NCI-H1694 treated with DMSO at 0.1 percent for 48 hours (cell line): ENCODE results near the gene CREBBP.

Experiments used
- DNase-seq: peaks from one replicate; lab custom pipeline; 2025; lab: John Stamatoyannopoulos, UW

Gene CREBBP

GRCh38 chr16:3879887-3880564 is 487 bp downstream of the CREBBP start:
- DNase-seq: no peak

DNA sequence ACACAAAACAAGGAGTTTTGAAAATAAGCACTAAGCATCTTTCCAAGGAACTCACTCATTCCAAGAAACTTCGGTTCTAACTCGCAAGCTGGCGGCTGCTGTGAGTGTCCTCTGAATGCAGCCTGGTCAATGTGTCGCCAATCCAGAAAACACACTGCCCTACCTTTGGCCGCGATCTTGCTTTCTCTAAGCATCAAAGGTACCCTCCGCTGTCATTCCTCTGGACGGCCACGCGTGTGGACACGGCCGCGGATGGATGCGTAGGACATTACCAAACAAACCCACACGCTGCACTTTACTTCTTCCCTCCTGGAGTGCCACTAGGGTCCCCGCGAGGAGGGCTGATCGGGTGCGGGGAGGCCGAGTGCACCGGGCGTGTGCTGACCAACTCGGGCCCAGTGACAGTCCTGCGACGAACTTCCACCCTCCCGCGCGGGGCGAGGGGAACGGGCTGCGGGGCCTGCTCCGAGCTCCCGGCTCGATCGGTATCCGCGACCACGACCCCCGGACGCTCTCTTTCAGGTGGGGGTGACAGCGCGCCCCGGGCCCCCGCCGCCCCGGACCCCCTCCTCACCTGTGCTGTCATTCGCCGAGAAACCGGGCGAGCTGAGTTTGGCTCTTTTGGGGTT is 1.1 kb downstream of the CREBBP start:
- no peak for DNase-seq

DNA sequence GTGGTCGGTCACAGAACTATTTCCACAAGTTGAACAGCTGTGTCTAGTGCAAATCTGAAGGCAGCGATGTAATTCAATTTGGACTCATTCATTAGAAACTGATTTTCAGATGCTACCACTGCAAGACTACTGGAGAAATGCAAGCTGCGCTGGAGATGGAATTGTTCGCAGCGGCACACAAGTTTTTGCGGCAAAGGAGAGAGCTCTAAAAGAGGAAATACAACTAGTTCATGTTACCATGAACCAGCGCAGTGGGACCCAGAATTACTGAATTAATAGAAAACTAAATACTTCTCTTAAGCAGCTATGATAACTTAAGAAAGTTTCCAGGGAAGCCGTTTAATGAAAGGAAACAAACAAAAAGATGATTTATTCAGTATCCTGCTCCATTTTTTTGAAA is 1.9 kb downstream of the CREBBP start:
- DNase-seq: no peak

- no peak for DNase-seq
Measured at GRCh38 chr16:3876695-3877094, 3.8 kb downstream of the CREBBP start.

GRCh38 chr16:3876160-3876559 is 4.4 kb downstream of the CREBBP start:
- no peak for DNase-seq

DNA sequence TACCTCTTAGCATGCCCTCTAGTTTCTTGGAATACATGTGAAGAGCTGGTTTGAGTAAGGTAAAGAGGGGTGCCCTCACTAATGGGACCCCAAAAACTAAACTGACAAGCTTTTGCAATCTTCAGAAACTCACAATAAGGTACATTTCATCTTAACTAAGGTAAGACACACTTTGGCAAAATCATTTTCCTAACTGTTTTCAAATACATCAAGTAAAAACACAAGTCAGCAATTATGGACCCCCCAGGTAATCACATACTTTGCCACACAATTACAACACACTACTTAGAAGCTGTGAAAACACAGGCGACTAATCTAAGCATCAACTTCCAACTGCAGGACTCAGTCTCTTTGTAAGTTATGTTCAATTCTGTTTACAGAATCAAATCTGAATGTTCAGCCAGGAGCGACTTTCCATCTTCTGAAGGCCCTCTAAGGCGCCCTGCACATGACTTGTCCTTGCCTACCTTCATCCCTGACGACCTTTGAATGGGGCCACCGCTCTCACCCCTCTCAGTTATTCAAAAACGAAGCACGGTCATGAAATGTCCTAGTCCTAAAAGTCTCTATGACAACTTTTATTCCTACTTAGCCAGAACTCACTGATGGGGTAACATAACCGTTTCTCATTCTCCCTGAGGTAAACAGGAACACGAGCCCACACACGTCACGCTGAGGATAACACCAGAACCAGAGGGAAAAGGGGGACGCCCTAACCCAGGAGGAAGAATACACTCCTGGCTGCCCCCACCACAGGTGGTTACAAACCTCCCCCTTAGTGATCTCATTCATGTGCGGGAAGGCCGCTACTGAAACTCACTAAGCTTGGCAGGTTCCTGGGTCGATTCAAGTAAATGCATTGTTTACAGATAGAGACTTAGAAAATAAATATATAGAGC is 5.5 kb downstream of the CREBBP start:
- no peak for DNase-seq

DNA sequence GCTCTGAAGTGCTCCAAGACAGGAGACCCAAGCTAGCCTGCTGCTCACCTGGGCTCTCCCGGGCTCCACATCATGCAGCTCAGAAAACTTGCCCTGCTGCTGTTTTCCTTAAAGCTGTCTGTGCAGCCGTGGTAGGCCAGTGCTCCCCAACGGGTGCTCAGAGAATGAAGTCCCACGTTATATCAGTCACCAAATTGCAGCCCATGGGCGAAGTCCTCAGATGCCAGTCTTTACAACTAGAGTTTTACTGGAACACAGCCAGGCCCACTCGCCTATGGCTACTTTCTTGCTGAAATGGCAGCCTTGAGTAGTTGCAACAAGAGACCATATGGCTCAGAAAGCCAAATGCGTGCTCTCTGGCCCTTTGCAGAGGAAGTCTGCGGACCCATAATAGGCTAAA is 6.3 kb downstream of the CREBBP start:
- DNase-seq: no peak

GRCh38 chr16:3873482-3874173 is 6.9 kb downstream of the CREBBP start:
- DNase-seq: no peak

DNA sequence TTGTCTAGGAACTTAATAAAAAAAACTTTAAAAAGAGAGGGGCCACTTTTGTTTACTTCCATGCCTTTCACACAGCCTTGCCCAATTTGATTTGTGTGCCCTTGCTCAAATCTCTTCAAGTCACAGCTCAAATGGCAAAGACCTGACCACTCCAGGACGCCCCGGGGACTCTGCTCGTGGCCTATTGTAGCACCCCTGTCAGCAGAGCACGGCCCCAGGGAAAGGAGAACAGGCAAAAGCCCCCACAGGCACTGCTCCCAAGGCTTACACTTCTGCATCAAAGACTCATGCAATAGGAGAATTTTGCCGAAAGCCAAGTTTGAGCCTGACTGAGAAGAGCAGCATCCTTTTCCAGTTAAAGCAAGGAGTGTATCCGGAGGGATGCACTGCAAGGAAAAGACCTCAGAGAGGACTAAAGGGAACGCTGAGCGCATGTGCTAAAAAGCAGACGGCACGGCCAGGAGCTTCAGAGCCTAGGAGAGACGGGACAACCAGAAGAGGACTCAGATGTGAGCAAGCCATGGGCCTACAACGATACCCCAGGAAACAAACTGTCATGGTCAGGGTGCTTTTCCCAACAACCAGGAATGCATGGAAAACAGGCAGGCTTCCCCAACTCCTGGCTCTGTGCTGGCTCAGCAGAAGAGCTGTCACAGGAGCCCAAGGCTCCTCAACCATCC is 8.2 kb downstream of the CREBBP start:
- no peak for DNase-seq

- DNase-seq: no peak
Measured at GRCh38 chr16:3868967-3869366, 11.5 kb downstream of the CREBBP start.

- DNase-seq: no peak
Measured at GRCh38 chr16:3868556-3868955, 12.0 kb downstream of the CREBBP start.

DNA sequence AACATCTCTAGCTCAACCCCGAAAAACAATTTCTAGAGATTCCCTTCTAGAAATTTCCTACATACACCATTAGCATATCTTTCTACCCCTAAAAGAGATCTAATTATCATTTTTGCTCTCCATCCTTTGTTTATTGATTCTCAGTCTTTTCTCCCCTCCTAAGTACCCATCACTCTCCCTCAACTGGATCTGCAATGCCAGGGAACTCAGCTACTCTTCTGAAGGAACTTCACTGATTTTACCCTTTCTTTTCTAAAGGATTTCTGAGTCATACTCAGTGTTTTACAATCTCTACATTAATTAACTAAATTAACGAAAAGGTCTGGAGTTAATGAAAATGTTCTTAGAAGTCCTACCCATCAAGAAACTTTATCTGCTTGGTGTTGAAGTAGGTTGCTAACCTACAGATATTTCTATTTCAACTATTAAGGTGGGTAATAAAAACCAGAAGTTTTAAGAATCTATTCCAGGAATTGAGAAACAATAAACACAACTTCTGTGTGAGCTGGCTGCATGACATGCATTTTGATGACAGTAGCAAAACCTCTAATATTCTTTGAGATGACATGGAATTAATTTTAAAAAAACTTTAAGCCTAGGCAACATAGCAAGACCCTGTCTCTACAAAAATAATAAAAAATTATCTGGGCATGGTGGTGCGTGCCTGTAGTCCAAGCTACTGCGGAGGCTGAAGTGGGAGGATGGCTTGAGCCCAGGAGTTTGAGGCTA is 13.6 kb downstream of the CREBBP start:
- DNase-seq: no peak

DNA sequence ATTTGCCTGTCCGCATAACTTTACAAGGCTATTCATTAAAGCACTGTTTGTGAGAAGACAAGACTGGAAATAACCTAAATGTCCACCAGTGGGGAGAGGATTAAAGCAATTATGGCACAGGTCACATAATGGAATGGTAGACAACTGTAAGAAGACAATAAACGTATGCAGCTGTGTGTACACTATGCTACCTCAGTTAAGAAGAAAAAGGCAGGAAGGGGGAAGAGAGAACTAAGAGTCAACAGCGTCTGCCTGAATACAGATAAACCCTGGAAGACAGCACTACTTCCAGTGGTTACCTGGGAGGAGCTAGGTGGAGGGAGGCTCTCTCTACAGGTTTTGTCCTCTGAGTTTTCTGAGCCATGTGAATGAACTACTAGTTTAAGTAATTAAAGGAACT is 15.3 kb downstream of the CREBBP start:
- DNase-seq: no peak

- DNase-seq: no peak
Measured at GRCh38 chr16:3864562-3864961, 16.0 kb downstream of the CREBBP start.

DNA sequence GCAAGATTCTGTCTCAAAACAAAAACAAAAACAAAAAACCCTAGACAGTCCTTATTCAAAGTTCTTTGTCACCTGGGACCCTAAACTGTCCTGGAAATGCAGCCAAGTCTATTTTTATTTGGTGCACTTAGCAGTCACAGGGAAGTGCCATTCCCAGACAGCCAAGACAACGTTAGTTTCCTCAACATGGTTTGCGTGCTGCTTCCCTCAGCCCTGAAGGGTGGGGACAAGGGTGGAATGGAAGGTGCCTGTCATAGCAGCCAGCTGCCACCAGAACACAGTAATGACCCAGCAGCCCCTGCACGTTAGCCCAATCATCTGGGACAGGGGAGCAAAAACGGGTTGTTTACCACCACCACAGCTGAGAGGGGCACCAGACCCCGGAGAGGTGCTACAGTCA is 16.9 kb downstream of the CREBBP start:
- no peak for DNase-seq

GRCh38 chr16:3861808-3862451 is 18.6 kb downstream of the CREBBP start:
- no peak for DNase-seq

DNA sequence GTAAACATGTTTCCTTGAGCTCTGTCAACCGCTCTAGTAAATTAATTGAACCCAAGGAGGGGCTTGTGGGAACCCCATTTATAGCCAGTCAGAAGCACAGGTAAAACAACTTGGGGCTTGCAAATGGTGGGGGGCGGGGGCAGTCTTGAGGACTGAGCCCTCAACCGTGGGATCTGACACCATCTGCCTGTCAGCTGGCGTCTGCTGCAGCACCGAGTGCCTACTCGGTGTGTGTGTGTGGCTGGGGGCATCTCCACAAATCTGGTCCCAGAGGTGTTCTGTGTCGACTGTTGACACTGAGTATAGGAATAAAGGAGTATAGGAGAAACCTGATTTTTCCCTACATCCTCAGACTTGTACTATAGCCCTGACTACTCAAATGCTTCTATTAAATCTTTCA is 20.6 kb downstream of the CREBBP start:
- no peak for DNase-seq

DNA sequence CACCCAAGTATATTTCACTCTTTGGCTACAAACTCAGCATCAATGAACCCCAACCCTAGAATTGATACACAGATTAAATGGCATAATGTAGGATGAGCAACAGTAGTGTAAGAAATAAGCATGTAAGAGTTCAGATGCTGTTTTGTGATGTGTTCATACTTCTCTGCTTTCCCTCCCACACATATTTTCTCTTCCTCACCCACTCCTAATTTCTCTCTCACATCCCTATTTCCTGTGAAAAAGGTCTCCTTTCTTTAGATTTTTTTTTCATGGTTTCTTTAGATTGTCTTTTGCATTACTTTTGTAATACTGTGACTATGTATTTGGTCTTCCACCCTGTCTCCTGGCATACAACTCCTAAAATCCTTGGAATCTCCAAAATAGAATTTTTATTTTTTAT is 21.7 kb downstream of the CREBBP start:
- no peak for DNase-seq

DNA sequence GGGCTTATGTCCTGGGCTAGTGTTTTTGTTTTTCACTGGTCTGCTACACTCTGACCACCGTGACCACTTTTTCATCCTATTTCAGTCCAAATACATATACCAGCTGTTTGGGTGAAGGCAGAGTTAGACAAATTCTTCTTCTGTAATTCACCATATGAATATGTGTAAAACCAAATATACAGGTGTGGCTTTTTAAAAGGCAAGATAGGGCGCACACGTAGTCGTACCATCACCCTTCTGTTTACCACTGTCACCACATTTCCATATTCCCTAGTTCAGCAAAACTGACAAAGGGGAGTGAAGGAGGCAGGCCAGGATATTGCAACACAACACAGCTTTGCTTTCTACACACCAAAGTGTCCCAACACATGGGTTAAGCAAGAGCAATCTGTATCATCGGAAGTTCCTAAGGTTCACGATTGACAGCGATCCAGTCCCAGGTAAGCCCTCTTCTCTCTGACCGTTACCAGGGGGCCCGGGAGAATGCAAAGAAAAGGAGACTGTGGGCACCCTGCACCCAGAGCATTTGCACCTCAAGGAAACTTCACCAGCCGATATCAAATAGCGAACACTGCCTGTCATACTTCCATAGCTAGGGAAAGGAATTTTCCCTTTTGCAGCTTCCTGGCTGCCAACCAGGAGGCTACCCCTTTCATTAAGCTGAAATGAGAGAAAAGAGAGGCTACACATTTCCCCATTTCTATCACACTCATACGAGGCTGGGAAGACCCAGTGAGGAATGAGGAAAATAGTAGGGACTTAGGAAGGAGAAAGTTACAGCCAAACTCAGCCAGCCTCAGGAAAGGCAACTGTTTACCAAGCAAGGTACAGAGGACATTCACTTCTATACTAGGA is 23.1 kb downstream of the CREBBP start:
- no peak for DNase-seq
